NCI-H1436 treated with DMSO at 0.1 percent for 48 hours (cell line): ENCODE measurements around the gene NR5A1.

ENCODE experiments used
- DNase-seq: peaks from one replicate; lab custom pipeline; 2025; lab: John Stamatoyannopoulos, UW

Gene NR5A1

GRCh38 chr9:124457887-124458431 is 49.2 kb downstream of the NR5A1 start:
- DNase-seq = no peak

- no peak for DNase-seq
Measured at GRCh38 chr9:124457079-124457886, 49.9 kb downstream of the NR5A1 start.

- DNase-seq = no peak
Measured at GRCh38 chr9:124456341-124457078, 50.7 kb downstream of the NR5A1 start.

GRCh38 chr9:124455820-124456219 is 51.4 kb downstream of the NR5A1 start:
- DNase-seq = no peak

GRCh38 chr9:124454791-124455443 is 52.3 kb downstream of the NR5A1 start:
- DNase-seq = no peak

- DNase-seq = no peak
Measured at GRCh38 chr9:124454296-124454695, 52.9 kb downstream of the NR5A1 start.

GRCh38 chr9:124453586-124454191 is 53.5 kb downstream of the NR5A1 start:
- no peak for DNase-seq

GRCh38 chr9:124452841-124453585 is 54.2 kb downstream of the NR5A1 start:
- no peak for DNase-seq

- DNase-seq = no peak
Measured at GRCh38 chr9:124452326-124452725, 54.9 kb downstream of the NR5A1 start.

GRCh38 chr9:124450931-124451661 is 56.1 kb downstream of the NR5A1 start:
- no peak for DNase-seq

- DNase-seq = no peak
Measured at GRCh38 chr9:124450241-124450924, 56.8 kb downstream of the NR5A1 start, which contains the start of gene ADGRD2. TSS of gene ADGRD2 (plus strand) at chr9:124450451. CDS start at chr9:124451667, 1,216 bp downstream.

- DNase-seq = no peak
Measured at GRCh38 chr9:124449381-124450151, 57.6 kb downstream of the NR5A1 start.

GRCh38 chr9:124448019-124448418 is 59.2 kb downstream of the NR5A1 start:
- no peak for DNase-seq

GRCh38 chr9:124447297-124447661 is 59.9 kb downstream of the NR5A1 start:
- DNase-seq = no peak

GRCh38 chr9:124444166-124444565 is 63.0 kb downstream of the NR5A1 start:
- DNase-seq = no peak

GRCh38 chr9:124443625-124444024 is 63.6 kb downstream of the NR5A1 start:
- DNase-seq = no peak

GRCh38 chr9:124442826-124443225 is 64.4 kb downstream of the NR5A1 start:
- DNase-seq = no peak

GRCh38 chr9:124442379-124442778 is 64.8 kb downstream of the NR5A1 start:
- no peak for DNase-seq

GRCh38 chr9:124441291-124441690 is 65.9 kb downstream of the NR5A1 start:
- DNase-seq = no peak
